ENCODE measurements around the gene SLC45A1.

DNA sequence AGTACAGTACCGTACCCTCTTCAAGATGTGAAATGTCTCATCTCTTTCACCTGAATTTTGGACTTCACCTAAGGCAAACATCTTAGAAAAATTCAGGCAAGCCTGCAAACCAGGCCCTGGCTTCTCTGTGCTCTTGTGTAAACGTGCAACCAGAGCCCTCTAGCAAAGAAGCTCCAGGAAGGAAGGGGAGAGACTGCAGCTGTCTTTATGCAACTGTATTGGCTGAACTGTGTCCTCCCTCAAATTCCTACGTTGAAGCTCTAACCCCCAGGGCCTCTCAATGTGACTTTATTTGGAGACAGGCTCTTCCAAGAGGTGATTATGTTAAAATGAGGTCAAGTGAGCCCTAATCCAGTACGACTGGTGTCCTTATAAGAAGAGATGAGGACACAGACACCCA lies 60.3 kb downstream of the SLC45A1 start:
- TF ChIP-seq CTCF (IDR thresholded peaks at IDR 0.05) (no peak), POLR2A (IDR thresholded peaks at IDR 0.05) (no peak)
